NCI-H1417 treated with DMSO at 0.1 percent for 48 hours (cell line): ENCODE measurements around the gene RNF2.
"Not testable (repeated sequence)": the region's sequence is repeated elsewhere in the genome, so short reads cannot be mapped to it uniquely, and the experiment has no call there.

Experiments
- DNase-seq: peaks from one replicate; lab custom pipeline; 2025; lab: John Stamatoyannopoulos, UW

The RNF2 gene

DNA sequence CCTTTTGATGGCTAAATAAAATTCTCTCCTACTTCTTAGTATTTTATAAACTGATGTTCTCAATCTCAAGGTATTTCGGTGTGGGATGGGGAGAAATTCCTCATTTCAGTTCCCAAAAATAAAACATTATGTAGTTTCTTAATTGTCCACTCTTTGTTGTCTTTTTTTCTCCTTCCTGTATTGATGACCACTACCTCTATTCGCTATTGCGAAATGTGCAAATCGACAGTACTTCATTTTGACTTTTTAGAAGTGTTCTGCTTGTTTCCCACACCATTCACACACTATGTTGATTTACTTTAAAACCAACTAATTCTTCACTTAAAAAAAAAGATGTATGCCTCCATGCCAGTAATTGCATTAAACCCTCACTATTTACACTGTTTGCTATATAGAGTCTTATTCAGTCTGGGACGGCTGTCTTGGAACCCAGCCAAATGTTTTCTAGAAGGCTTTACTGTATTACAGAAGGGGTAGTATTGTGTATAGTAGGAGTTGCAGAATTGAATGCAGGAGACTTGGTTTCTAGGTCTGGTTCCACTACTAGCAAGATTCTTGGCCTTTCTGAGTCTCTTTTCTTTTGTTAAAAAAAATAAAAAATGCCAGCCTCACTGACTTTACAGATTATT is 5.6 kb downstream of the RNF2 start:
- DNase-seq, result no peak

DNA sequence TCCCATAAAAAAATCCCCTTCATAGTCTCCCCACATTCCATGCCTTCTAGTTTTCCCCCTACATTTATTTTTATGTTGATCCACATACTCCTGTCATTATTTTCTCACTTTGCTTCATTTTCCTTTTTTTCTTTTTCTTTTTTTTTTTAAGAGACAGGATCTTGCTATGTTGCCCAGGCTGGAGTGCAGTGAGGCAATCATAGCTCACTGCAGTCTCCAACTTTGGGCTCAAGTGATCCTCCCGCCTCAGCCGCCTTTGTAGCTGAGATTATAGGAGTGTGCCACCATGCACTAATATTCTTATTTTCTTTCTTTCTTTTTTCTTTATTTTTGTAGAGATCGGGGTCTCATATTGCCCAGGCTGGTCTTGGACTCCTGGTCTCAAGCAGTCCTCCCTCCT is 7.8 kb downstream of the RNF2 start:
- no peak for DNase-seq

- DNase-seq, result no peak
These were observed 9.2 kb downstream of the RNF2 start for GRCh38 chr1:185054365-185055060.

DNA sequence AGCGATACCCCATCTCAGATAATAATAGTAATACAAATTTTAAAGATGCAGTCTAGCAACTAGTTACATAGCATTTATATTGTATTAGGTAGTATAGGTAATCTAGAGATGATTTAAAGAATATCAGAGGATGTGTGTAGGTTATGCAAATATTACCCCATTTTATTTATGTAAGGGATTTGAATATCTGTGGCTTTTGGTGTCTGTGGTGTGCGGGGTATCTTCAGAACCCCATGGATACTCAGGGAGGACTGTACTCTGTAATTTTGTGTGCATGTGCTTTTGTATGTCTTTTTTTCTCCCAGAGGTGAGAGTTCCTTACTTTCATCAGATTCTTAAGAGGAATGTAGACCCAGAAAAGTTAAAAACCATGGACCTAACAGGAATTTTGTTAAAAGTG is 12.8 kb downstream of the RNF2 start:
- no peak for DNase-seq

DNA sequence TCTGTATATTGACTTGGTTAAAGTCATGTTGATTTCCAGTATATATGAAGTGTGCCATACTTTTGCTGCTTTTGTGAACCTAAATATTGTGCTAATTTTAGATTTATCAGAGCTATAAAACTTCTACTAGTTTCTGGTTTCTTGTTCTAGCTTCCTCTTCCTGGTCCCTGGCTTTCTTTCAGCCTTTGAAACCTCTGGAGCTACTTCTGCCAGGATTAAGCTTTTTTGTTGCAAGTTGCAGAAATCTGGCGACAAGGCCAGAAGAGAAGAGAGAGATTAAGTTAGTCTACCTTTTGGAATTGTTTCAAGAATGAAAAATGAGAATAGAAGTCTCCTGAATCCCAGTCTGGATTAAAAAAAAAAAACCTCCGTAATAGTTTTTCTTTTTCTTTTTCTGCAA is 13.5 kb downstream of the RNF2 start:
- no peak for DNase-seq

DNA sequence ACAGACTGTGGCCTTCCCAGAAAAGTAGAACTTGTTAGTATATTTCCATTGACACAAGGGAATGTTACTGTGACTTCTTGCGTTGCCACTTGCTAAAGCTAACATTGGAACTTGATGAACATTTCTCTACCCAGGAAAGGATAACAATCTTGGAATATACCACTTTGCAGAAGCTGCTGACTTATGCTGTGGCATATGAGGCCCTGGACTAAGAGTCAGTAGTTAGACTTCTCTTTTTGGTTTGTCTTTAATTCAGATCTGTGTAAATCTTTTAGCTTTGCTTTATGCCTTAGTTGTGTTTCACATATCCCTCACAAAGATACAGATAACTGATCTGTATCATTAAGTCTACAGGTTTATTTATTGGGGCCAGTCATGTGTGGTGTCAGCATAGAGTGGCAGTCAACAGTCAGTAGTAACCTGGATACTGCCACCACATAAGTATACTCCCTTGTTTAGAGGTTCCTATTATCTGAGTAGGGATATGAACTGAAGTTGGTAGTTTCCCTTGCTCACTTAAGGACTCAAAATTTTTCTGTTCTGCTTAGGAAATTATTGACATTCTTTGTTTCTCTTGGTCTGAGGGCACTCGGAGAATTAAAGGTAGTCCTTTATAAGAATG is 14.7 kb downstream of the RNF2 start:
- DNase-seq, result no peak

- DNase-seq, result no peak
These were observed 17.5 kb downstream of the RNF2 start for GRCh38 chr1:185062710-185063370.

DNA sequence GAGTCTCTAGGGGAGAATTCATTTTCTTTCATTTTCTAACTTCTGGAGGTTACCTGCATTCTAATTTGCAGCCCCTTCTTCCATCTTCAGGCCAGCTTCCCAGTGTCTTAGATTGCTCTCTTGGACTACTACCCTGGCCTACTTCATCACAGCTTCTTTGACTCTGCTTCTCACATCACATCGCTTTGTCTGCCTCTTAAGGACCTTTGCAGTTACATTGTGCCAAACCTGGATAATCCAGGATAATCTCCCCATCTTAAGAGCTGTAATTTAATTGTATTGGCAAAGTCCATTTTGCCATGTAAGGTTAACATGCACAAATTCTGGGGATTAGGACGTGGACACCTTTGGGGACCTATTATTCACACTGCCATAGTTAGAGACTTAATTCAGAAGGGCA is 18.4 kb downstream of the RNF2 start:
- DNase-seq, result no peak

- not testable (repeated sequence) for DNase-seq
These were observed 19.6 kb downstream of the RNF2 start for GRCh38 chr1:185065006-185065405.

GRCh38 chr1:185066181-185066580 is 20.8 kb downstream of the RNF2 start:
- no peak for DNase-seq

DNA sequence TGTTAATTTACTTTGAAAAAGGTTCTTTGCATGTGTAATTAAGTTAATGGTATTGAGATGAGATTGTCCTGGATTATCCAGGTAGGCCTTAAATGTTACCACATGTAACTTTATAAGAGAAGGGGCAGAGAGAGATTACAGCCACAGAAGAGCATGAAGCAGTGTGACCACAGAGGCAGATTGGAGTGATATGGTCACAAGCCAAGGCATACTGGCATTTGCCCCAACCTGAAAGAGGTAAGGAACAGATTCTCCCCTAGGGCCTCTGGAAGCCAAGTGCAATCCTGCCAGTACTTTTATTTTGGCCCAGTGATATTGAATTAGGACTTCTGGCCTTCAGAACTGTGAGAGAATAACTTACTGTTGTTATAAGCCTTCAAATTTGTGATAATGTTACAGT is 23.0 kb downstream of the RNF2 start:
- no peak for DNase-seq

- no peak for DNase-seq
These were observed 23.9 kb downstream of the RNF2 start for GRCh38 chr1:185069202-185069772.

- no peak for DNase-seq
These were observed 24.7 kb downstream of the RNF2 start for GRCh38 chr1:185070051-185070450.

- no peak for DNase-seq
These were observed 28.4 kb downstream of the RNF2 start for GRCh38 chr1:185073725-185074124.

- DNase-seq, result no peak
These were observed 28.9 kb downstream of the RNF2 start for GRCh38 chr1:185074307-185074706.

- DNase-seq, result no peak
These were observed 30.1 kb downstream of the RNF2 start for GRCh38 chr1:185075476-185075875.

DNA sequence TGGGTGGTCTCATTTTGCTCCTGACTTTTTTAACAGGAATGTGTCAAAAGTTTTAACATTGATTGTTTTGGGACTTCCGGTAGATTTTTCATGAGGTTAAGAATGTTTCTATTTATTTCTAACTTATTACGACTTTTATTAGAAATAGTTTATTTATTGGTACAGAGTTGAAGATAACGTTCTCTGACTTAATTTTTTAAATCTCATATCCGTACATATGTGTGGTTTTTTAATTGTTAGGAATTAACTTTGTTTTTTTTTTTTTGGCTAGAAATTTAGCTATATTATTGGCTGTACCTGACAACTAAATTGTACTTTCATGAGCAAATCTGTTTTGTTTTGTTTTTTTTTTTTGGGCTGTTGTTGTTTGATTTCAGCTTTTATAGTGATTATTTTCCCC is 32.0 kb downstream of the RNF2 start:
- no peak for DNase-seq

DNA sequence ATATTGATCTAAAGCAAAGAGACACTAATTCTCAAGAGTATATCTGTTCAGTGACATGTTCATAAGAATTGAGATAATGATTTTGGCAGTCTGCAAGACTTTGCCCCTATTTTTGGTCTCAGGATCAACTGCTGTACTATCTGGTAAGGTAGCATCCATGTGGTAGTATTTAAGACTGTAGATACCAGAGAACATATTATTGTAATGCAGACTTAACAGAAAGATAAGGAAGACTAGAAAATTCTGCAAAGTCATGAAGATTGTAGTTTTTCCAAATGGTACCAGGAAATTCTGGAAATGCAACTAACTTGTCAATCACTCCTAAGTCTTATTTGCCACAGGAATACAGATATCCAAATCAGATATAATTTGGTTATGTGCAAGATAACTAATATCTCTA is 35.1 kb downstream of the RNF2 start:
- DNase-seq, result no peak

GRCh38 chr1:185083818-185084217 is 38.5 kb downstream of the RNF2 start:
- DNase-seq, result no peak

GRCh38 chr1:185087101-185087500 is 41.7 kb downstream of the RNF2 start:
- DNase-seq, result no peak

DNA sequence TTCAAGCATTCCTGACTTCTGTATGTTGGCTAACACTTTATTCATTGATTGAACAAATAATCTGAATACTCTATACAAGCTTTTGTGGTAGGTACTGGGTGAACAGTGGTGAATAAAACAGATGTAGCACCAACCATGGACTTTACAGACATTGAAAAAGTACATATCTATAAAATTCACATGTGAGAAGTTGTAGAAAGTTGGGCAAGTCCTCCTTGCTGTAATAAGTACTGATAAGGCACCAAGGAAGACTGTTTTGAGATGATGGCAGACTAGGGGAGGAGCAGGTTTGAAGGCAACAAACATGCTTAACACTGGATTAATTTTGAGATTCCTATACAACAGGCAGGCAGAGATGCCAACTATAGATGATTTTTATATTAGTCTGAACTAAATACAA is 42.4 kb downstream of the RNF2 start:
- DNase-seq, result no peak

DNA sequence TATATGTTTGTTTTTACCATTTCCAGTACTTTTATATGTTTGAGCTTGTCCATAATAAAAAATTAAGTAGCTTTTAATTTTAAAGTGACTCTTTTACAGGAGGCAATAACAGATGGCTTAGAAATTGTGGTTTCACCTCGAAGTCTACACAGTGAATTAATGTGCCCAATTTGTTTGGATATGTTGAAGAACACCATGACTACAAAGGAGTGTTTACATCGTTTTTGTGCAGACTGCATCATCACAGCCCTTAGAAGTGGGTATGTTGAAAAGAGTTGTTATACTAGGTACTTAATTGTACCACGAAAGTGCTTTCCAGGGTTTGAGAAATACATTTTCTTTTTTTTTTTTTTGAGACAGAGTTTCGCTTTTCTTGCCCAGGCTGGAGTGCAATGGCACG is 46.1 kb downstream of the RNF2 start:
- DNase-seq, result no peak

- no peak for DNase-seq
These were observed 49.4 kb downstream of the RNF2 start for GRCh38 chr1:185094761-185095160.
